IMR-90 (cell line): ENCODE measurements around the gene CD300LD. TPM values are rescaled to one million over a fixed set of nuclear protein-coding genes. Genes with fewer than 3 reads are reported as not detected.

Experiments used
- ATAC-seq: fragments of 200-7000 bp; cut with Tn5 transposase; 2 replicates; pipeline ENCODE4 v1.9.1; 2020; ENCODE audit warnings: low read depth, mild to moderate bottlenecking, moderate library complexity
- BruUV-seq: library from RNA; stranded (reverse); fragments of 400-500 nt; replicated peaks from 2 replicates; lab custom pipeline; 2021; lab: Mats Ljungman, UMichigan
- CTCF ChIA-PET: fragments of 300-600 bp; formaldehyde crosslinking; extraction: SDS; loops from one replicate; lab custom pipeline; 2021; ENCODE audit warnings: antibody characterized with exemption; lab: Yijun Ruan, JAX
- POLR2A ChIA-PET: fragments of 300-600 bp; sonication (Branson Sonifier 250); formaldehyde crosslinking; loops from one replicate; lab custom pipeline; 2022; ENCODE audit warnings: antibody characterized with exemption; ENCODE audit not compliant: unreplicated experiment; lab: Charles Lee
- DNase-seq: peaks from one replicate; pipeline ENCODE4 v3.0.0; 2013
- H2AFZ ChIP-seq: replicated peaks from 2 replicates; pipeline ENCODE3; 2013; ENCODE audit warnings: low read length, mild to moderate bottlenecking; ENCODE audit not compliant: poor library complexity
- H2AK5ac ChIP-seq: 2 replicates; pipeline ENCODE4 v1.6.1; 2013; ENCODE audit warnings: low read depth, low read length, inconsistent platforms
- H2AK9ac ChIP-seq: replicated peaks from 2 replicates; pipeline ENCODE3; 2013; ENCODE audit warnings: mild to moderate bottlenecking, low read depth, low read length, moderate library complexity; ENCODE audit not compliant: poor library complexity
- H2BK120ac ChIP-seq: 2 replicates; pipeline ENCODE4 v1.6.1; 2013; ENCODE audit warnings: low read depth, low read length, inconsistent platforms
- H2BK15ac ChIP-seq: 3 replicates; pipeline ENCODE4 v1.6.1; 2013; ENCODE audit warnings: low read depth, low read length, inconsistent platforms
- H2BK20ac ChIP-seq: 2 replicates; pipeline ENCODE4 v1.6.1; 2013; ENCODE audit warnings: low read depth, mild to moderate bottlenecking, inconsistent platforms, low read length, moderate library complexity
- H2BK5ac ChIP-seq: 2 replicates; pipeline ENCODE4 v1.6.1; 2013; ENCODE audit warnings: mild to moderate bottlenecking, low read depth, low read length, inconsistent platforms; ENCODE audit not compliant: poor library complexity, severe bottlenecking
- H3K14ac ChIP-seq: replicated peaks from 2 replicates; pipeline ENCODE4 v1.6.1; 2013; ENCODE audit warnings: low read depth, low read length, inconsistent platforms
- H3K18ac ChIP-seq: 2 replicates; pipeline ENCODE4 v1.6.1; 2013; ENCODE audit warnings: low read depth, low read length, control low read depth
- H3K23ac ChIP-seq: 2 replicates; pipeline ENCODE4 v1.6.1; 2013; ENCODE audit warnings: low read depth, low read length, inconsistent platforms
- H3K27ac ChIP-seq: 2 replicates; pipeline ENCODE4 v1.5.1; 2013; ENCODE audit warnings: mild to moderate bottlenecking, control low read depth, low read length; ENCODE audit not compliant: insufficient read depth
- H3K27me3 ChIP-seq: 2 replicates; pipeline ENCODE4 v1.6.1; 2013; ENCODE audit warnings: low read length; ENCODE audit not compliant: control insufficient read depth, insufficient read depth
- H3K36me3 ChIP-seq: 2 replicates; pipeline ENCODE4 v1.6.1; 2013; ENCODE audit warnings: low read length, mixed read lengths; ENCODE audit not compliant: control insufficient read depth, insufficient read depth
- H3K4ac ChIP-seq: 2 replicates; pipeline ENCODE4 v1.6.1; 2013; ENCODE audit warnings: low read depth, low read length, inconsistent platforms
- H3K4me1 ChIP-seq: 2 replicates; pipeline ENCODE4 v1.6.1; 2013; ENCODE audit warnings: low read length, mixed read lengths; ENCODE audit not compliant: control insufficient read depth, insufficient read depth
- H3K4me2 ChIP-seq: 2 replicates; pipeline ENCODE4 v1.6.1; 2013; ENCODE audit warnings: low read depth, mild to moderate bottlenecking, control low read depth, low read length, moderate library complexity
- H3K4me3 ChIP-seq: 2 replicates; pipeline ENCODE4 v1.5.1; 2013; ENCODE audit warnings: low read depth, mild to moderate bottlenecking, control low read depth, low read length, moderate library complexity; ENCODE audit not compliant: insufficient read depth
- H3K56ac ChIP-seq: 2 replicates; pipeline ENCODE4 v1.6.1; 2013; ENCODE audit warnings: low read length, inconsistent platforms; ENCODE audit not compliant: insufficient read depth; ENCODE audit errors: extremely low read depth
- H3K79me1 ChIP-seq, 2 experiments: 2 replicates each; pipeline ENCODE4 v1.6.1; 2013; ENCODE audit warnings: low read length in 2 of 2, inconsistent platforms in 1 of 2, low read depth in 1 of 2
- H3K9ac ChIP-seq: 2 replicates; pipeline ENCODE4 v1.6.1; 2013; ENCODE audit warnings: low read depth, low read length, control low read depth
- H3K9me1 ChIP-seq: 2 replicates; pipeline ENCODE4 v1.6.1; 2013; ENCODE audit warnings: low read length, inconsistent platforms; ENCODE audit not compliant: insufficient read depth
- H3K9me3 ChIP-seq: 2 replicates; pipeline ENCODE4 v1.6.1; 2013; ENCODE audit warnings: low read length; ENCODE audit not compliant: control insufficient read depth, insufficient read depth
- H4K20me1 ChIP-seq: 2 replicates; pipeline ENCODE4 v1.6.1; 2013; ENCODE audit warnings: low read length, inconsistent platforms; ENCODE audit not compliant: insufficient read depth
- H4K5ac ChIP-seq: 2 replicates; pipeline ENCODE4 v1.6.1; 2013; ENCODE audit warnings: mild to moderate bottlenecking, low read depth, low read length, control low read depth
- H4K8ac ChIP-seq, 2 experiments: 2 replicates each; pipeline ENCODE4 v1.6.1; 2013; ENCODE audit warnings: low read depth in 2 of 2, low read length in 2 of 2, control low read depth in 1 of 2, inconsistent platforms in 1 of 2
- H4K91ac ChIP-seq: 2 replicates; pipeline ENCODE4 v1.6.1; 2013; ENCODE audit warnings: low read depth, low read length, inconsistent platforms; ENCODE audit not compliant: insufficient read depth
- BHLHE40 ChIP-seq: fragments of 150-350 bp; IDR thresholded peaks from 2 replicates; pipeline ENCODE4 v1.6.1; 2016; ENCODE audit warnings: mild to moderate bottlenecking, low read depth, low read length
- CEBPB ChIP-seq: IDR thresholded peaks from 2 replicates; pipeline ENCODE4 v1.6.1; 2012; ENCODE audit warnings: low read depth, low read length, improper control_type of control experiment
- CHD1 ChIP-seq: IDR thresholded peaks from 2 replicates; pipeline ENCODE4 v1.6.1; 2012; ENCODE audit warnings: low read depth, low read length, improper control_type of control experiment
- FOS ChIP-seq: fragments of 150-350 bp; IDR thresholded peaks from 2 replicates; pipeline ENCODE4 v1.6.1; 2016; ENCODE audit warnings: low read depth, low read length
- MAFK ChIP-seq: IDR thresholded peaks from 2 replicates; pipeline ENCODE4 v1.6.1; 2012; ENCODE audit warnings: low read depth, low read length, improper control_type of control experiment
- MAZ ChIP-seq: IDR thresholded peaks from 2 replicates; pipeline ENCODE4 v1.6.1; 2012; ENCODE audit warnings: low read depth, mild to moderate bottlenecking, low read length, improper control_type of control experiment, moderate library complexity, borderline replicate concordance
- MXI1 ChIP-seq: IDR thresholded peaks from 2 replicates; pipeline ENCODE4 v1.6.1; 2012; ENCODE audit warnings: low read depth, mild to moderate bottlenecking, low read length, moderate library complexity, borderline replicate concordance
- NFE2L2 ChIP-seq: fragments of 150-350 bp; IDR thresholded peaks from 2 replicates; pipeline ENCODE4 v1.6.1; 2016; ENCODE audit warnings: low read depth, mild to moderate bottlenecking, low read length
- RAD21 ChIP-seq: IDR thresholded peaks from 2 replicates; pipeline ENCODE4 v1.6.1; 2012; ENCODE audit warnings: low read length, improper control_type of control experiment
- RCOR1 ChIP-seq: IDR thresholded peaks from 2 replicates; pipeline ENCODE4 v1.6.1; 2012; ENCODE audit warnings: mild to moderate bottlenecking, low read length, improper control_type of control experiment; ENCODE audit not compliant: insufficient replicate concordance
- RFX5 ChIP-seq: IDR thresholded peaks from 2 replicates; pipeline ENCODE4 v1.8.0; 2012; ENCODE audit warnings: low read depth, mild to moderate bottlenecking, low read length, moderate library complexity
- SMC3 ChIP-seq: fragments of 150-350 bp; IDR thresholded peaks from 2 replicates; pipeline ENCODE4 v1.6.1; 2016; ENCODE audit warnings: low read depth, mild to moderate bottlenecking, antibody characterized with exemption, low read length, moderate library complexity
- WGBS, 2 experiments: methylation state at CpG; one replicate each; pipeline versions ENCODE4 v1.1.5 to v1.1.7; 2013; ENCODE audit warnings: missing lambda C conversion rate in 2 of 2; ENCODE audit not compliant: insufficient read length in 1 of 2; ENCODE audit errors: extremely low coverage in 2 of 2; 5-methylcytosine and 5-hydroxymethylcytosine counted together
- dilution Hi-C: fragments of 300-500 bp; cut with HindIII; formaldehyde crosslinking; loops from one replicate; pipeline ENCODE4 v1.14.3; 2018; ENCODE audit warnings: low sequenced_read_pairs; ENCODE audit not compliant: unreplicated experiment
- in situ Hi-C: fragments of 300-500 bp; cut with MboI; formaldehyde crosslinking; loops from 3 replicates; pipeline ENCODE4 v1.14.3; 2019; ENCODE audit warnings: low sequenced_read_pairs, inconsistent platforms, mixed read lengths
- intact Hi-C: fragments of 100-400 bp; cut with micrococcal nuclease; formaldehyde crosslinking; loops from 2 replicates; pipeline ENCODE4 v1.10.0; 2022
- polyA plus RNA-seq, 3 experiments: library from polyadenylated mRNA; depleted of rRNA; stranded (reverse); fragments of >200 nt; gene quantifications; 2 replicates each; pipeline ENCODE4 v1.2.3, GENCODE V29; 2012; ENCODE audit warnings: low replicate concordance in 1 of 3
- total RNA-seq: library from RNA; depleted of rRNA; stranded (reverse); fragments of >200 nt; gene quantifications from 2 replicates; pipeline ENCODE4 v1.2.3, GENCODE V29; 2012
- TF ChIP-seq, protein P1 (sequence below): fragments of 150-350 bp; IDR thresholded peaks from 2 replicates; pipeline ENCODE4 v1.6.1; 2017; ENCODE audit warnings: mild to moderate bottlenecking, antibody characterized with exemption, low read length, low read depth
- TF ChIP-seq, protein P2 (sequence below): conservative IDR thresholded peaks from 2 replicates; pipeline ENCODE4 v1.5.1; 2012; ENCODE audit warnings: mild to moderate bottlenecking, low read depth, low read length, improper control_type of control experiment

The CD300LD gene
- total and polyA plus RNA-seq, 2 of the 4 experiments (the other 2 are of a cell fraction): not detected

DNA sequence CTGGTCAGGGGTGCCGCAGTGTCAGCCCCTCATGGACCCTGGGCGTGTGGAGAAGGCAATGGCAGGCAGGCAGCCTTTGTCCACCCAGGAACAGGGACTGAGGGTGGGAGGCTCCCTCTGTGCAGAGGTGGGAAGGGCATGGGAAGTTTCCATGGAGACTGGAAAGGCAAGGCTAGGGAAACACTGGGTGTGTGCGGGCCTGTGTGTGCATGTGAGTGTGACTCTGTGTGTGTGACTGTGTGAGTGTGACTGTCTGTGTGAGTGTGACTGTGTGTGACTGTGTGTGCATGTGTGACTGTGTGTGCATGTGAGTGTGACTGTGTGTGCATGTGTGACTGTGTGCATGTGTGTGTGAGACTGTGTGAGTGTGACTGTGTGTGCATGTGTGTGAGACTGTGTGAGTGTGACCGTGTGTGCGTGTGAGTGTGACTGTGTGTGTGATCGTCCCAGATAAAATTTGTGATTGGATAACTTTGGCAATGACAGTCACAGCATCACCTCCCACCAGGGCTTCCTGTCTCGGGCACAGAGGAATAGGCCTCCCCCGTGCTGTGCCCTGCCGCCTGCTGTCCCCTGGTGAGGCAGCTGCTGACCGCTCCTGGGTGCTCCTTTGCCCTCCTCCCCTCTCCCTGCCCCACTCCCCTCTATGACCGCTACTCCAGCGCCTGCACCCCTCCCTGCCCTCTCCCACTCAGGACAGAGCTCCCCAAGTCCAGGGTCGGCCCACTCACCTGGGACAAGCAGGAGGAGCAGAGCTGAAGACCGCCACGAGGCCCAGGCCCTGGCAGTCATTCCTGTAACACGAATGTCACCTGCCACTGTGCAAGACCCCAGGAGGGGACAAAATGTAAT lies 46.9 kb downstream of the CD300LD start:
- Histone ChIP-seq H3K9me1 (no peaks in the 10 kb centered on the region), H3K9ac (no peak overlapping the region), H3K4me2 (no peak overlapping the region), H4K5ac (no peak overlapping the region), H3K36me3 (no peaks in the 10 kb centered on the region), H3K23ac (no peak overlapping the region), H3K14ac (no peak overlapping the region), H2AK5ac (no peak overlapping the region), H3K79me1 (no peaks in the 10 kb centered on the region), H3K27ac (no peak overlapping the region), H2BK15ac (no peak overlapping the region), H3K18ac (no peak overlapping the region), H3K9me3 (peaks cover 45% of the 10 kb centered on the region), H2AK9ac (no peak overlapping the region), H2BK20ac (no peak overlapping the region), H2AFZ (no peak overlapping the region), H2BK120ac (no peak overlapping the region), H3K4ac (no peak overlapping the region), H4K8ac (no peak overlapping the region), H4K20me1 (no peaks in the 10 kb centered on the region), H2BK5ac (no peak overlapping the region), H3K4me3 (no peak overlapping the region), H4K91ac (no peak overlapping the region), H3K27me3 (no peaks in the 10 kb centered on the region), H3K4me1 (no peaks in the 10 kb centered on the region), H3K56ac (no peak overlapping the region)
- no TSS peak for BruUV-seq
- ATAC-seq (no peak), DNase-seq (no peak)
- in situ Hi-C loops: no loop called here
- WGBS, 2 experiments: 57% methylated on average over 3 of the region's 16 CpGs; no CpG with 5 or more reads in 1 of the 2 experiments
- dilution Hi-C loops: no loop called here
- intact Hi-C loops: no loop called here
- TF ChIP-seq CEBPB (no peak), SMC3 (no peak), RFX5 (no peak), RAD21 (no peak), CHD1 (no peak), FOS (no peak), MAZ (no peak), MAFK (no peak), RCOR1 (no peak), NFE2L2 (no peak), MXI1 (no peak), BHLHE40 (no peak)
- TF ChIP-seq, protein P1, sequence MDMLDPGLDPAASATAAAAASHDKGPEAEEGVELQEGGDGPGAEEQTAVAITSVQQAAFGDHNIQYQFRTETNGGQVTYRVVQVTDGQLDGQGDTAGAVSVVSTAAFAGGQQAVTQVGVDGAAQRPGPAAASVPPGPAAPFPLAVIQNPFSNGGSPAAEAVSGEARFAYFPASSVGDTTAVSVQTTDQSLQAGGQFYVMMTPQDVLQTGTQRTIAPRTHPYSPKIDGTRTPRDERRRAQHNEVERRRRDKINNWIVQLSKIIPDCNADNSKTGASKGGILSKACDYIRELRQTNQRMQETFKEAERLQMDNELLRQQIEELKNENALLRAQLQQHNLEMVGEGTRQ: no peak
- TF ChIP-seq, protein P2, sequence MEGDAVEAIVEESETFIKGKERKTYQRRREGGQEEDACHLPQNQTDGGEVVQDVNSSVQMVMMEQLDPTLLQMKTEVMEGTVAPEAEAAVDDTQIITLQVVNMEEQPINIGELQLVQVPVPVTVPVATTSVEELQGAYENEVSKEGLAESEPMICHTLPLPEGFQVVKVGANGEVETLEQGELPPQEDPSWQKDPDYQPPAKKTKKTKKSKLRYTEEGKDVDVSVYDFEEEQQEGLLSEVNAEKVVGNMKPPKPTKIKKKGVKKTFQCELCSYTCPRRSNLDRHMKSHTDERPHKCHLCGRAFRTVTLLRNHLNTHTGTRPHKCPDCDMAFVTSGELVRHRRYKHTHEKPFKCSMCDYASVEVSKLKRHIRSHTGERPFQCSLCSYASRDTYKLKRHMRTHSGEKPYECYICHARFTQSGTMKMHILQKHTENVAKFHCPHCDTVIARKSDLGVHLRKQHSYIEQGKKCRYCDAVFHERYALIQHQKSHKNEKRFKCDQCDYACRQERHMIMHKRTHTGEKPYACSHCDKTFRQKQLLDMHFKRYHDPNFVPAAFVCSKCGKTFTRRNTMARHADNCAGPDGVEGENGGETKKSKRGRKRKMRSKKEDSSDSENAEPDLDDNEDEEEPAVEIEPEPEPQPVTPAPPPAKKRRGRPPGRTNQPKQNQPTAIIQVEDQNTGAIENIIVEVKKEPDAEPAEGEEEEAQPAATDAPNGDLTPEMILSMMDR: no peak
- ChIA-PET POLR2A (no interaction called here), CTCF (no interaction called here)
